GM23338 (cell line): ENCODE measurements around the gene UVRAG. TPM values are rescaled to one million over a fixed set of nuclear protein-coding genes. Genes with fewer than 3 reads are reported as not detected.
A peak's percentile ranks its signal among the peaks of the same experiment; 100 is the strongest.

ENCODE experiments used
- ATAC-seq: fragments of 200-7000 bp; cut with Tn5 transposase; 3 replicates; pipeline ENCODE4 v1.9.1; 2020
- DNase-seq: peaks from one replicate; pipeline ENCODE4 v3.0.0-alpha.2; 2015; ENCODE audit warnings: low spot score
- H2AFZ ChIP-seq: fragments of 200-600 bp; sonication (generic); 2 replicates; pipeline ENCODE4 v1.8.0; 2016; ENCODE audit warnings: antibody characterized with exemption, mild to moderate bottlenecking, moderate library complexity
- H3F3A ChIP-seq: fragments of 200-600 bp; sonication (generic); replicated peaks from 2 replicates; pipeline ENCODE4 v1.8.0; 2017; ENCODE audit warnings: antibody characterized with exemption, mixed run types, low read depth
- H3K27ac ChIP-seq: fragments of 200-600 bp; sonication (generic); 2 replicates; pipeline ENCODE4 v1.6.1; 2016; ENCODE audit warnings: low read depth
- H3K27me3 ChIP-seq: fragments of 200-600 bp; sonication (generic); 2 replicates; pipeline ENCODE4 v1.8.0; 2016; ENCODE audit warnings: mild to moderate bottlenecking, mixed run types, moderate library complexity; ENCODE audit not compliant: insufficient read depth
- H3K36me3 ChIP-seq: fragments of 200-600 bp; sonication (generic); 2 replicates; pipeline ENCODE4 v1.8.0; 2016; ENCODE audit warnings: mild to moderate bottlenecking; ENCODE audit not compliant: insufficient read depth
- H3K4me1 ChIP-seq: fragments of 200-600 bp; sonication (generic); 2 replicates; pipeline ENCODE4 v1.8.0; 2016; ENCODE audit warnings: mild to moderate bottlenecking, moderate library complexity; ENCODE audit not compliant: insufficient read depth
- H3K4me2 ChIP-seq: fragments of 200-600 bp; sonication (generic); 2 replicates; pipeline ENCODE4 v1.7.1; 2017; ENCODE audit warnings: mixed run types
- H3K4me3 ChIP-seq: fragments of 200-600 bp; sonication (generic); 2 replicates; pipeline ENCODE4 v1.6.1; 2016; ENCODE audit warnings: mixed run types
- H3K79me2 ChIP-seq: fragments of 200-600 bp; sonication (generic); replicated peaks from 2 replicates; pipeline ENCODE4 v1.8.0; 2017; ENCODE audit warnings: mild to moderate bottlenecking; ENCODE audit not compliant: insufficient read depth
- H3K9me2 ChIP-seq: fragments of 200-600 bp; sonication (generic); 2 replicates; pipeline ENCODE4 v1.8.0; 2017; ENCODE audit not compliant: insufficient read depth
- H4K20me1 ChIP-seq: fragments of 200-600 bp; sonication (generic); replicated peaks from 2 replicates; pipeline ENCODE4 v1.8.0; 2017; ENCODE audit warnings: mild to moderate bottlenecking; ENCODE audit not compliant: insufficient read depth
- H3K27ac Mint-ChIP-seq: 2 replicates; pipeline ENCODE4 v1.8.0; 2020; ENCODE audit warnings: inconsistent platforms, mild to moderate bottlenecking, moderate library complexity, mixed read lengths
- H3K27me3 Mint-ChIP-seq: 3 replicates; pipeline ENCODE4 v1.8.0; 2022; ENCODE audit warnings: low read depth, mild to moderate bottlenecking, moderate library complexity, mixed read lengths, inconsistent platforms; ENCODE audit not compliant: insufficient read depth, poor library complexity
- H3K36me3 Mint-ChIP-seq: 3 replicates; pipeline ENCODE4 v1.8.0; 2021; ENCODE audit warnings: low read depth, mild to moderate bottlenecking, inconsistent platforms, moderate library complexity, mixed read lengths
- H3K4me1 Mint-ChIP-seq: 3 replicates; pipeline ENCODE4 v1.8.0; 2020; ENCODE audit warnings: mild to moderate bottlenecking, inconsistent platforms, mixed read lengths
- H3K4me3 Mint-ChIP-seq: 3 replicates; pipeline ENCODE4 v1.8.0; 2021; ENCODE audit warnings: moderate library complexity, mild to moderate bottlenecking, inconsistent platforms, mixed read lengths
- H3K9me3 Mint-ChIP-seq: 3 replicates; pipeline ENCODE4 v1.8.0; 2020; ENCODE audit warnings: moderate library complexity, mild to moderate bottlenecking, inconsistent platforms, mixed read lengths
- CREB1 ChIP-seq: fragments of 250-450 bp; sonication (Bioruptor Pico); IDR thresholded peaks from 2 replicates; pipeline ENCODE4 v1.5.0; 2020; ENCODE audit warnings: low read depth, mild to moderate bottlenecking, moderate library complexity
- EZH2 ChIP-seq: fragments of 200-600 bp; sonication (generic); IDR thresholded peaks from one replicate; pipeline ENCODE4 v1.8.0; 2017; ENCODE audit warnings: antibody characterized with exemption, mild to moderate bottlenecking, low read depth; ENCODE audit not compliant: unreplicated experiment
- EZH2phosphoT487 ChIP-seq: fragments of 200-600 bp; sonication (generic); IDR thresholded peaks from one replicate; pipeline ENCODE4 v1.8.1; 2018; ENCODE audit warnings: antibody characterized with exemption; ENCODE audit not compliant: unreplicated experiment
- JUNB ChIP-seq: IDR thresholded peaks from one replicate; pipeline ENCODE4 v1.6.1; 2016; ENCODE audit warnings: antibody characterized with exemption; ENCODE audit not compliant: unreplicated experiment
- NANOG ChIP-seq: IDR thresholded peaks from 2 replicates; pipeline ENCODE4 v1.6.1; 2016; ENCODE audit warnings: antibody characterized with exemption, borderline replicate concordance
- POLR2AphosphoS5 ChIP-seq: IDR thresholded peaks from 2 replicates; pipeline ENCODE4 v1.6.1; 2016; ENCODE audit warnings: antibody characterized with exemption, low read depth
- STAT1 ChIP-seq: IDR thresholded peaks from one replicate; pipeline ENCODE4 v1.6.1; 2016; ENCODE audit warnings: antibody characterized with exemption; ENCODE audit not compliant: unreplicated experiment
- ZNF114 ChIP-seq: fragments of 250-450 bp; sonication (Bioruptor Pico); IDR thresholded peaks from 2 replicates; pipeline ENCODE4 v1.5.0; 2020; ENCODE audit warnings: mild to moderate bottlenecking, moderate library complexity
- ZNF331 ChIP-seq: fragments of 250-450 bp; sonication (Bioruptor Pico); IDR thresholded peaks from 2 replicates; pipeline ENCODE4 v1.5.0; 2020; ENCODE audit warnings: low read depth, mild to moderate bottlenecking, moderate library complexity
- polyA plus RNA-seq: library from polyadenylated mRNA; unstranded; fragments of >200 nt; fragmentation: Nextera tagmentation; extraction: Ambion mirVana; gene quantifications from 2 replicates; pipeline ENCODE4 v1.2.1, GENCODE V29; 2016
- total RNA-seq: library from RNA; depleted of rRNA; stranded (reverse); fragments of >200 nt; shearing (Covaris generic); gene quantifications from 2 replicates; pipeline ENCODE4 v1.2.3, GENCODE V29; 2014
- TF ChIP-seq, protein P1 (sequence below), 2 experiments: fragments of 200-600 bp in 1 of 2; sonication (generic) in 1 of 2; conservative IDR thresholded peaks; 2 replicates each; pipeline versions ENCODE4 v1.5.1 to v1.6.1; 2016 to 2017; ENCODE audit warnings: antibody characterized with exemption in 2 of 2, low read depth in 2 of 2, mild to moderate bottlenecking in 2 of 2, moderate library complexity in 1 of 2
- TF ChIP-seq, protein P2 (sequence below): fragments of 250-450 bp; sonication (Bioruptor Pico); IDR thresholded peaks from 2 replicates; pipeline ENCODE4 v1.5.0; 2020; ENCODE audit warnings: mild to moderate bottlenecking, moderate library complexity
- TF ChIP-seq, protein P3 (sequence below): IDR thresholded peaks from one replicate; pipeline ENCODE4 v1.6.1; 2018; ENCODE audit warnings: antibody characterized with exemption; ENCODE audit not compliant: unreplicated experiment
- TF ChIP-seq, protein P4 (sequence below): IDR thresholded peaks from 2 replicates; pipeline ENCODE4 v1.6.1; 2016; ENCODE audit warnings: antibody characterized with exemption

The UVRAG gene
- total and polyA plus RNA-seq, 2 experiments from 2014 or later, result 15.3 to 17.4 TPM

DNA sequence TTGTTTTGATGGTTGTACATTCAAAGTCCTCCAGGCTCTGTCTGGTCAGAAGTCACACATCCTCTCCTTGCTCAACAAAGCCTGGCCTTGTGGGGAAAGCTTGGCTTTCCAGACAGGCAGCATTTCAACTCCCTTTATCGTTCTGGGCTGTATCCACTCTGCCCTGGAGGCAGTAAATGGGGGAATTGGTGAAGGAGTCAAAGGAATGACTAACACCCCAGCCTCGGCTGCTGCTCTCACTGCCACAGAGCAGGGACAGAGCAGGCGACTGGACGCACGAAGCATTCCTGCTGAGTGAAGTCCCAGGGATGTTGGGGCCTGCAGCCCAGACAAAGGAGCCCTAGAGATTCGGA, 338.5 kb downstream of the UVRAG start:
- peak overlapping the region; percentile 99 for H2AFZ ChIP-seq
- H3K27ac Mint-ChIP-seq, result no peak overlapping the region

More for the DNA sequence above, 338.5 kb downstream of the UVRAG start:
- Histone ChIP-seq H3K9me2 (no peaks in the 10 kb centered on the region), H3K79me2 (no peaks in the 10 kb centered on the region), H3K36me3 (no peaks in the 10 kb centered on the region), H3K4me1 (peaks cover 10% of the 10 kb centered on the region), H3K4me2 (no peak overlapping the region), H3F3A (no peaks in the 10 kb centered on the region), H3K27ac (no peak overlapping the region), H4K20me1 (no peaks in the 10 kb centered on the region), H3K4me3 (no peak overlapping the region), H3K27me3 (peaks cover 13% of the 10 kb centered on the region; the same call in 1 of the 2 replicates)
- Mint-ChIP-seq H3K9me3 (no peaks in the 10 kb centered on the region), H3K36me3 (no peaks in the 10 kb centered on the region; the same call in 2 of the 3 replicates), H3K4me3 (no peak overlapping the region), H3K4me1 (peaks cover 14% of the 10 kb centered on the region), H3K27me3 (peaks cover 33% of the 10 kb centered on the region)
- TF ChIP-seq, protein P1, sequence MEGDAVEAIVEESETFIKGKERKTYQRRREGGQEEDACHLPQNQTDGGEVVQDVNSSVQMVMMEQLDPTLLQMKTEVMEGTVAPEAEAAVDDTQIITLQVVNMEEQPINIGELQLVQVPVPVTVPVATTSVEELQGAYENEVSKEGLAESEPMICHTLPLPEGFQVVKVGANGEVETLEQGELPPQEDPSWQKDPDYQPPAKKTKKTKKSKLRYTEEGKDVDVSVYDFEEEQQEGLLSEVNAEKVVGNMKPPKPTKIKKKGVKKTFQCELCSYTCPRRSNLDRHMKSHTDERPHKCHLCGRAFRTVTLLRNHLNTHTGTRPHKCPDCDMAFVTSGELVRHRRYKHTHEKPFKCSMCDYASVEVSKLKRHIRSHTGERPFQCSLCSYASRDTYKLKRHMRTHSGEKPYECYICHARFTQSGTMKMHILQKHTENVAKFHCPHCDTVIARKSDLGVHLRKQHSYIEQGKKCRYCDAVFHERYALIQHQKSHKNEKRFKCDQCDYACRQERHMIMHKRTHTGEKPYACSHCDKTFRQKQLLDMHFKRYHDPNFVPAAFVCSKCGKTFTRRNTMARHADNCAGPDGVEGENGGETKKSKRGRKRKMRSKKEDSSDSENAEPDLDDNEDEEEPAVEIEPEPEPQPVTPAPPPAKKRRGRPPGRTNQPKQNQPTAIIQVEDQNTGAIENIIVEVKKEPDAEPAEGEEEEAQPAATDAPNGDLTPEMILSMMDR (conservative IDR thresholded peaks at IDR 0.05; ENCODE audit: low read depth in 2 of 2), result no peak
- TF ChIP-seq CREB1 (CRISPR knock-in tag) (no peak), ZNF114 (CRISPR knock-in tag) (no peak), ZNF331 (no peak), EZH2phosphoT487 (no peak), STAT1 (no peak), EZH2 (no peak), POLR2AphosphoS5 (no peak), JUNB (no peak), NANOG (no peak)
- TF ChIP-seq, protein P2, sequence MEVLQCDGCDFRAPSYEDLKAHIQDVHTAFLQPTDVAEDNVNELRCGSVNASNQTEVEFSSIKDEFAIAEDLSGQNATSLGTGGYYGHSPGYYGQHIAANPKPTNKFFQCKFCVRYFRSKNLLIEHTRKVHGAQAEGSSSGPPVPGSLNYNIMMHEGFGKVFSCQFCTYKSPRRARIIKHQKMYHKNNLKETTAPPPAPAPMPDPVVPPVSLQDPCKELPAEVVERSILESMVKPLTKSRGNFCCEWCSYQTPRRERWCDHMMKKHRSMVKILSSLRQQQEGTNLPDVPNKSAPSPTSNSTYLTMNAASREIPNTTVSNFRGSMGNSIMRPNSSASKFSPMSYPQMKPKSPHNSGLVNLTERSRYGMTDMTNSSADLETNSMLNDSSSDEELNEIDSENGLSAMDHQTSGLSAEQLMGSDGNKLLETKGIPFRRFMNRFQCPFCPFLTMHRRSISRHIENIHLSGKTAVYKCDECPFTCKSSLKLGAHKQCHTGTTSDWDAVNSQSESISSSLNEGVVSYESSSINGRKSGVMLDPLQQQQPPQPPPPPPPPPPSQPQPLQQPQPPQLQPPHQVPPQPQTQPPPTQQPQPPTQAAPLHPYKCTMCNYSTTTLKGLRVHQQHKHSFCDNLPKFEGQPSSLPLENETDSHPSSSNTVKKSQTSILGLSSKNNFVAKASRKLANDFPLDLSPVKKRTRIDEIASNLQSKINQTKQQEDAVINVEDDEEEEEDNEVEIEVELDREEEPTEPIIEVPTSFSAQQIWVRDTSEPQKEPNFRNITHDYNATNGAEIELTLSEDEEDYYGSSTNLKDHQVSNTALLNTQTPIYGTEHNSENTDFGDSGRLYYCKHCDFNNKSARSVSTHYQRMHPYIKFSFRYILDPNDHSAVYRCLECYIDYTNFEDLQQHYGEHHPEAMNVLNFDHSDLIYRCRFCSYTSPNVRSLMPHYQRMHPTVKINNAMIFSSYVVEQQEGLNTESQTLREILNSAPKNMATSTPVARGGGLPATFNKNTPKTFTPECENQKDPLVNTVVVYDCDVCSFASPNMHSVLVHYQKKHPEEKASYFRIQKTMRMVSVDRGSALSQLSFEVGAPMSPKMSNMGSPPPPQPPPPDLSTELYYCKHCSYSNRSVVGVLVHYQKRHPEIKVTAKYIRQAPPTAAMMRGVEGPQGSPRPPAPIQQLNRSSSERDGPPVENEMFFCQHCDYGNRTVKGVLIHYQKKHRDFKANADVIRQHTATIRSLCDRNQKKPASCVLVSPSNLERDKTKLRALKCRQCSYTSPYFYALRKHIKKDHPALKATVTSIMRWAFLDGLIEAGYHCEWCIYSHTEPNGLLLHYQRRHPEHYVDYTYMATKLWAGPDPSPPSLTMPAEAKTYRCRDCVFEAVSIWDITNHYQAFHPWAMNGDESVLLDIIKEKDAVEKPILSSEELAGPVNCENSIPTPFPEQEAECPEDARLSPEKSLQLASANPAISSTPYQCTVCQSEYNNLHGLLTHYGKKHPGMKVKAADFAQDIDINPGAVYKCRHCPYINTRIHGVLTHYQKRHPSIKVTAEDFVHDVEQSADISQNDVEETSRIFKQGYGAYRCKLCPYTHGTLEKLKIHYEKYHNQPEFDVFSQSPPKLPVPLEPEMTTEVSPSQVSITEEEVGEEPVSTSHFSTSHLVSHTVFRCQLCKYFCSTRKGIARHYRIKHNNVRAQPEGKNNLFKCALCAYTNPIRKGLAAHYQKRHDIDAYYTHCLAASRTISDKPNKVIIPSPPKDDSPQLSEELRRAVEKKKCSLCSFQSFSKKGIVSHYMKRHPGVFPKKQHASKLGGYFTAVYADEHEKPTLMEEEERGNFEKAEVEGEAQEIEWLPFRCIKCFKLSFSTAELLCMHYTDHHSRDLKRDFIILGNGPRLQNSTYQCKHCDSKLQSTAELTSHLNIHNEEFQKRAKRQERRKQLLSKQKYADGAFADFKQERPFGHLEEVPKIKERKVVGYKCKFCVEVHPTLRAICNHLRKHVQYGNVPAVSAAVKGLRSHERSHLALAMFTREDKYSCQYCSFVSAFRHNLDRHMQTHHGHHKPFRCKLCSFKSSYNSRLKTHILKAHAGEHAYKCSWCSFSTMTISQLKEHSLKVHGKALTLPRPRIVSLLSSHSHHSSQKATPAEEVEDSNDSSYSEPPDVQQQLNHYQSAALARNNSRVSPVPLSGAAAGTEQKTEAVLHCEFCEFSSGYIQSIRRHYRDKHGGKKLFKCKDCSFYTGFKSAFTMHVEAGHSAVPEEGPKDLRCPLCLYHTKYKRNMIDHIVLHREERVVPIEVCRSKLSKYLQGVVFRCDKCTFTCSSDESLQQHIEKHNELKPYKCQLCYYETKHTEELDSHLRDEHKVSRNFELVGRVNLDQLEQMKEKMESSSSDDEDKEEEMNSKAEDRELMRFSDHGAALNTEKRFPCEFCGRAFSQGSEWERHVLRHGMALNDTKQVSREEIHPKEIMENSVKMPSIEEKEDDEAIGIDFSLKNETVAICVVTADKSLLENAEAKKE, result no peak
- TF ChIP-seq, protein P3, sequence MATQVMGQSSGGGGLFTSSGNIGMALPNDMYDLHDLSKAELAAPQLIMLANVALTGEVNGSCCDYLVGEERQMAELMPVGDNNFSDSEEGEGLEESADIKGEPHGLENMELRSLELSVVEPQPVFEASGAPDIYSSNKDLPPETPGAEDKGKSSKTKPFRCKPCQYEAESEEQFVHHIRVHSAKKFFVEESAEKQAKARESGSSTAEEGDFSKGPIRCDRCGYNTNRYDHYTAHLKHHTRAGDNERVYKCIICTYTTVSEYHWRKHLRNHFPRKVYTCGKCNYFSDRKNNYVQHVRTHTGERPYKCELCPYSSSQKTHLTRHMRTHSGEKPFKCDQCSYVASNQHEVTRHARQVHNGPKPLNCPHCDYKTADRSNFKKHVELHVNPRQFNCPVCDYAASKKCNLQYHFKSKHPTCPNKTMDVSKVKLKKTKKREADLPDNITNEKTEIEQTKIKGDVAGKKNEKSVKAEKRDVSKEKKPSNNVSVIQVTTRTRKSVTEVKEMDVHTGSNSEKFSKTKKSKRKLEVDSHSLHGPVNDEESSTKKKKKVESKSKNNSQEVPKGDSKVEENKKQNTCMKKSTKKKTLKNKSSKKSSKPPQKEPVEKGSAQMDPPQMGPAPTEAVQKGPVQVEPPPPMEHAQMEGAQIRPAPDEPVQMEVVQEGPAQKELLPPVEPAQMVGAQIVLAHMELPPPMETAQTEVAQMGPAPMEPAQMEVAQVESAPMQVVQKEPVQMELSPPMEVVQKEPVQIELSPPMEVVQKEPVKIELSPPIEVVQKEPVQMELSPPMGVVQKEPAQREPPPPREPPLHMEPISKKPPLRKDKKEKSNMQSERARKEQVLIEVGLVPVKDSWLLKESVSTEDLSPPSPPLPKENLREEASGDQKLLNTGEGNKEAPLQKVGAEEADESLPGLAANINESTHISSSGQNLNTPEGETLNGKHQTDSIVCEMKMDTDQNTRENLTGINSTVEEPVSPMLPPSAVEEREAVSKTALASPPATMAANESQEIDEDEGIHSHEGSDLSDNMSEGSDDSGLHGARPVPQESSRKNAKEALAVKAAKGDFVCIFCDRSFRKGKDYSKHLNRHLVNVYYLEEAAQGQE, result no peak
- TF ChIP-seq, protein P4, sequence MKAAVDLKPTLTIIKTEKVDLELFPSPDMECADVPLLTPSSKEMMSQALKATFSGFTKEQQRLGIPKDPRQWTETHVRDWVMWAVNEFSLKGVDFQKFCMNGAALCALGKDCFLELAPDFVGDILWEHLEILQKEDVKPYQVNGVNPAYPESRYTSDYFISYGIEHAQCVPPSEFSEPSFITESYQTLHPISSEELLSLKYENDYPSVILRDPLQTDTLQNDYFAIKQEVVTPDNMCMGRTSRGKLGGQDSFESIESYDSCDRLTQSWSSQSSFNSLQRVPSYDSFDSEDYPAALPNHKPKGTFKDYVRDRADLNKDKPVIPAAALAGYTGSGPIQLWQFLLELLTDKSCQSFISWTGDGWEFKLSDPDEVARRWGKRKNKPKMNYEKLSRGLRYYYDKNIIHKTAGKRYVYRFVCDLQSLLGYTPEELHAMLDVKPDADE, result no peak
- ATAC-seq (no peak), DNase-seq (no peak)
